Activated naive CD8-positive, alpha-beta T cell (primary cell): ENCODE results near the gene SYNE2.
"Not testable (repeated sequence)": the region's sequence is repeated elsewhere in the genome, so short reads cannot be mapped to it uniquely, and the experiment has no call there.

Source experiments
- H3K27ac Mint-ChIP-seq: one replicate; pipeline ENCODE4 v1.8.0; 2021; ENCODE audit warnings: mixed read lengths
- H3K27me3 Mint-ChIP-seq: one replicate; pipeline ENCODE4 v1.8.0; 2021; ENCODE audit warnings: mixed read lengths
- H3K36me3 Mint-ChIP-seq: one replicate; pipeline ENCODE4 v1.8.0; 2021; ENCODE audit warnings: mixed read lengths
- H3K4me1 Mint-ChIP-seq: one replicate; pipeline ENCODE4 v1.8.0; 2021; ENCODE audit warnings: low read depth, mixed read lengths
- H3K4me3 Mint-ChIP-seq: one replicate; pipeline ENCODE4 v1.8.0; 2021; ENCODE audit warnings: mild to moderate bottlenecking, mixed read lengths
- H3K9me3 Mint-ChIP-seq: one replicate; pipeline ENCODE4 v1.8.0; 2021; ENCODE audit warnings: low read depth, mixed read lengths

The SYNE2 gene

DNA sequence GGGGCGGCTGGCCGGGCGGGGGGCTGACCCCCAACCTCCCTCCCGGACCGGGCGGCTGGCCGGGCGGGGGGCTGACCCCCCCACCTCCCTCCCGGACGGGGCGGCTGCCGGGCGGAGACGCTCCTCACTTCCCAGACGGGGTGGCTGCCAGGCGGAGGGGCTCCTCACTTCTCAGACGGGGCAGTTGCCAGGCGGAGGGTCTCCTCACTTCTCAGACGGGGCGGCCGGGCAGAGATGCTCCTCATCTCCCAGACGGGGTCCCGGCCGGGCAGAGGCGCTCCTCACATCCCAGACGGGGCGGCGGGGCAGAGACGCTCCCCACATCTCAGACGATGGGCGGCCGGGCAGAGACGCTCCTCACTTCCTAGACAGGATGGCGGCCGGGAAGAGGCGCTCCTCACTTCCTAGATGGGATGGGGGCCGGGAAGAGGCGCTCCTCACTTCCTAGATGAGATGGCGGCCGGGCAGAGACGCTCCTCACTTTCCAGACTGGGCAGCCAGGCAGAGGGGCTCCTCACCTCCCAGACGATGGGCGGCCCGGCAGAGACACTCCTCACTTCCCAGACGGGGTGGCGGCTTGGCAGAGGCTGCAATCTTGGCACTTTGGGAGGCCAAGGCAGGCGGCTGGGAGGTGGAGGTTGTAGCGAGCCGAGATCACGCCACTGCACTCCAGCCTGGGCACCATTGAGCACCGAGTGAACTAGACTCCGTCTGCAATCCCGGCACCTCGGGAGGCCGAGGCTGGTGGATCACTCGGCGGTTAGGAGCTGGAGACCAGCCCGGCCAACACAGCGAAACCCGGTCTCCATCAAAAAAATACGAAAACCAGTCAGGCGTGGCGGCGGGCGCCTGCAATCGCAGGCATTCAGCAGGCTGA lies 185.3 kb downstream of the SYNE2 start:
- H3K27ac Mint-ChIP-seq, H3K4me3 Mint-ChIP-seq, H3K27me3 Mint-ChIP-seq, H3K4me1 Mint-ChIP-seq: not testable (repeated sequence)
- peaks cover 11% of the 10 kb centered on the region for H3K9me3 Mint-ChIP-seq
- peaks cover 30% of the 10 kb centered on the region for H3K36me3 Mint-ChIP-seq

DNA sequence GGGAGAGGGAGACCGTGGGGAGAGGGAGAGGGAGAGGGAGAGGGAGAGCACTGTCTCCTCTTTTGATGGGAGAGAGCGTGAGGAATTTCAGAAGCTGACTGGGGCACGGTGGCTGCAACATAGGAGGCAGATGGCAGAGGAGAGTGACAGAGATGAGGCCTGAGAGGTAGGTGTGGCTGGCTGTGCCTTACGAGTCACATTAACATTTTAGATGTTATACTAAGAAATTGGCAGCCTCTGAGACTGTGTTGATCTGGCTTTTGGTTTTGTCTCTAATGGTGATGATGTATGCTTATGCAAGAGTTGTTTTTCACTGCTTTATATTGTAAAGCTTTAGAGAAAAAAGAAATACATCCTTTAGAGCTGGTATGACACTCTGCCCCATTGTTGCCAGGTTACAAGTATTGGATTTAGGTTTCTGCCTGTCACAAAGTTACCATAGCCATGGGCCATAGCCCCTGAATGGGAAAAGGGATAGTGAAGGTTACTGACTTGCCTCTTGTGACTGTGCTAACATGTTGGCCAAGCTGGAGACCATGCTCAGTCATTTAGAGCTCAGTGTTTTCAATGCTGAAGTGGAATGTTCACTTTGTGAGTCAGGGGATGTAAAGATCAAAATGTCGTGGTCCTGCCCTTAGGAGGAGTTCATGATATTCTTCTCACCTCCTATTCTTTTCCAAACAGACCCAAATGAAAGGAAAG lies 186.2 kb downstream of the SYNE2 start:
- H3K9me3 Mint-ChIP-seq: peaks cover 11% of the 10 kb centered on the region
- peaks cover 31% of the 10 kb centered on the region for H3K36me3 Mint-ChIP-seq
- H3K27me3 Mint-ChIP-seq: no peaks in the 10 kb centered on the region
- no peak overlapping the region for H3K4me3 Mint-ChIP-seq
- H3K27ac Mint-ChIP-seq: no peak overlapping the region
- H3K4me1 Mint-ChIP-seq: no peaks in the 10 kb centered on the region

DNA sequence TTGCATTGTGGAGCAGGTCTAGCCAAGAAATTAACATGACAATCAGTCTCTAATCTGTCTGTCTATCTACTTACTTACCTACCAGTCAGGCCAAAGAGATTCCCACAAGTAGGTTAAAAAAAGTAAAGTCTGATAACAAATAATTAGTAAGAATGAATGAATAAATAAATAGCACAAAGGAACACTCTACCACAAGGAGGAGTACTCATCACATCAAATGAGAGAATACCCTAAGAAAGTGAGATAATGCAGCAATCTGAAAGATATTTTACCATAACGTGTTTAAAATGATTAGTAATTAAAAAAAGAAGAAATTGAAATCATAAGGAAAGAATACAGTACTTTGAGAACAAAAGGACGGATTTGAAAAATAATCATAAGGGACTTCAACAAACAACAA lies 187.2 kb downstream of the SYNE2 start:
- Mint-ChIP-seq H3K4me1 (no peaks in the 10 kb centered on the region), H3K36me3 (peaks cover 31% of the 10 kb centered on the region), H3K9me3 (peaks cover 11% of the 10 kb centered on the region), H3K27me3 (no peaks in the 10 kb centered on the region), H3K27ac (no peak overlapping the region), H3K4me3 (no peak overlapping the region)

DNA sequence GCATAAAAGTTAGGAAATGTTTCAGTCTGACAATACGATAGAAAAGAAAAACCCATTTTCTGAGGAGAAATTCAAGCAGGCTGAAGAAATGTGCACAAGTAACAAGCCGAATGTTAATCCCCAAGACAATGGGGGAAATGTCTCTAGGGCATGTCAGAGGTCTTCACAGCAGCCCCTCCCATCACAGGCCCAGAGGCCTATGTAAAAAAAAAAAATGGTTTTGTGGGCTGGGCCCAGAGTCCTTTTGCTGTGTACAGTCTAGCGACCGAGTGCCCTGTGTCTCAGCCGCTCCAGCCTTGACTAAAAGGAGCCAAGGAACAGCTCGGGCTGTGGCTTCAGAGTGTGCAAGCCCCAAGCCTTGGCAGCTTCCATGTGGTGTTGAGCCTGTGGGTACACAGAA lies 190.5 kb downstream of the SYNE2 start:
- H3K4me1 Mint-ChIP-seq, H3K4me3 Mint-ChIP-seq, H3K27ac Mint-ChIP-seq, H3K27me3 Mint-ChIP-seq: not testable (repeated sequence)
- Mint-ChIP-seq H3K36me3 (peaks cover 29% of the 10 kb centered on the region), H3K9me3 (peaks cover 11% of the 10 kb centered on the region)

DNA sequence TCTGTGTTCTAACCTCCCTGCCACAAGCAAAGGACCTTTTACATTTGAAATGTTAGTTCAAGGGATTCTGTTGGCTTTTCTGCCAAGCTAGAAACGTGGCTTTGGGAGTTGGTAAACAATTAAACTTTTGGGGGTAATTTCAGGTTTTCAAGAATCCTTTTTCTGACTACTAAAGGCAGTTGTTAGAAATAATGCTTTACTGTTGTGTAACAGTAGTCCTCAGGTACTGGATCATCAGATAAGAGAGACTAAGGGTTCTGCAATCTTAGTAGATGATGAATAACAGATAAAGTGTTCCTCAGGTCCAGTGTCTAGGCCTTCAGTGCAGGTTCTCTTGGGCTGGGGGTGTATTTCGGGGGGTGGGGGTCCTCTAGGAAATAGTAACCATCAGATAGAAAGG lies 192.3 kb downstream of the SYNE2 start:
- Mint-ChIP-seq H3K9me3 (peaks cover 11% of the 10 kb centered on the region), H3K36me3 (peaks cover 29% of the 10 kb centered on the region), H3K27me3 (no peaks in the 10 kb centered on the region), H3K27ac (no peak overlapping the region), H3K4me3 (no peak overlapping the region), H3K4me1 (no peaks in the 10 kb centered on the region)

DNA sequence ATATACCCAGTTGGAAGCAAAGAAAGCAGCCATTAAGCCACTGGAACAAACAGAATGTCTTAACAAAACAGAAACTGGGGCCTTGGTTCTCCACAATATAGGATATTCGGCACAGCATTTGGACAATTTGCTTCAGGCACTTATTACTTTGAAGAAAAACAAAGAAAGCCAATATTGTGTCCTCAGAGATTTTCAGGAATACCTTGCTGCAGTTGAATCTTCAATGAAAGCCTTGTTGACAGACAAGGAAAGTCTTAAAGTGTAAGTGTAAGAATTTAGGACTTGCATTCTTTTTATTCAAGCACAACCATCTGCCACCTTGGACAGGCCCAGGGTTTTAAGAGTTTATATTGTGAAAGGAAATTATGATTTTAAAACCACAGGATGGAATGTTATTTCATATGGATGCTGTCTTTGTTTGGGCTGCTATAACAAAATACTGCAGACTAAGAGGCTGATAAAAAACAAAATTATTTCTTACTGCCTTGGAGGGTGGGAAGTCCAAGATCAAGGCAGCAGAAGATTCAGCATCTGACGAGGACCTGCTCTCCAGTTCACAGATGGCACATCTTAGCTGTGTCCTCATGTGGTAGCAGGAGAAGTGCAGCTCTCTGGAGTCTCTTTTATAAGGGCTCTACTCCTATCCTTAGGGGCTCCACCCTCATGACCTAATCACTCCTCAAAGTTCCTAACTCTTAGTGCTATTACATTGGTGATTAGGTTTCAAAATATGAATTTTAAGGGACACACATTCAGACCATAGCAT lies 197.0 kb downstream of the SYNE2 start:
- Mint-ChIP-seq H3K27me3 (no peaks in the 10 kb centered on the region), H3K27ac (no peak overlapping the region), H3K36me3 (peaks cover 24% of the 10 kb centered on the region), H3K4me1 (no peaks in the 10 kb centered on the region), H3K9me3 (no peaks in the 10 kb centered on the region), H3K4me3 (no peak overlapping the region)

DNA sequence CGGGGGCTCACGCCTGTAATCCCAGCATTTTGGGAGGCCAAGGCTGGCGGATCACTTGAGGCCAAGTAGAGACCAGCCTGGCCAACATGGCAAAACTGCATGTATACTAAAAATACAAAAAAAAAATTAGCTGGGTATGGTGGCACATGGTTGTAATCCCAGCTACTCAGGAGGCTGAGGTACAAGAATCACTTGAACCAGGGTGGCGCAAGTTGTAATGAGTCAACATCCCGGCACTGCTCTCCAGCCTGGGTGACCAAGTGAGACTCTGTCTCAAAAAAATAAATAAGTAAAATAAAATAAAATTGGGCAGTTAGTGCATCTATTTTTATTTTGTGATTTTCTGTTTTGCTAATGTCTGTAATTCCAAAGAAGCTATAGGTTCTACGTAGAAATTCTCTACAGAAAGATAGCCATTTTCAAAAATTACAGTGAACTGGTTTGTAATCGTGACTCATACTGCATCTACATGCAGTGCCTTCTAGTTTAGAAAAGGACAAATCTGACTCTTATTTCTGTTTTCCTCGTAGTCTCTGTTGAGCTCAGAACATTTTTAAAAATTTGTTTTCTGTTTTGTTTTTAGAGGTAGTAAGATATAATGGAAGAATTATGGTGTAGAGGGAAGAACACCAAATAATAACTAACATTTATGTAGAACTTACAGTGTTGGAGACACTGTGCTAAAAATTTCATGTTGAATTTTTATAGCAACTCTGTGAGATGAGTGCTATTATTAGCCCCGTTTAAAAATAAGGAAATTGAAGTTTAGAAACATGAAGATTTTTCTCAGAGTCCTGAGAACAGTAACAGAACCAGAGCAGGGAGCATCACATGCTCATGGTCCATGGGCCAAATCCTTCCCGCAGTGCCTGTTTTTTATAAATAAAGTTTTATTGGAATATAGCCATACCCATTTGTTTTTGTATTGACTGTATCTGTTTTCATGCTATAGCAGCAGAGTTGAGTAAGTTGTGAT lies 201.2 kb downstream of the SYNE2 start:
- no peak overlapping the region for H3K27ac Mint-ChIP-seq
- H3K4me1 Mint-ChIP-seq: no peaks in the 10 kb centered on the region
- no peaks in the 10 kb centered on the region for H3K9me3 Mint-ChIP-seq
- H3K36me3 Mint-ChIP-seq: peaks cover 31% of the 10 kb centered on the region
- no peak overlapping the region for H3K4me3 Mint-ChIP-seq
- H3K27me3 Mint-ChIP-seq: no peaks in the 10 kb centered on the region

DNA sequence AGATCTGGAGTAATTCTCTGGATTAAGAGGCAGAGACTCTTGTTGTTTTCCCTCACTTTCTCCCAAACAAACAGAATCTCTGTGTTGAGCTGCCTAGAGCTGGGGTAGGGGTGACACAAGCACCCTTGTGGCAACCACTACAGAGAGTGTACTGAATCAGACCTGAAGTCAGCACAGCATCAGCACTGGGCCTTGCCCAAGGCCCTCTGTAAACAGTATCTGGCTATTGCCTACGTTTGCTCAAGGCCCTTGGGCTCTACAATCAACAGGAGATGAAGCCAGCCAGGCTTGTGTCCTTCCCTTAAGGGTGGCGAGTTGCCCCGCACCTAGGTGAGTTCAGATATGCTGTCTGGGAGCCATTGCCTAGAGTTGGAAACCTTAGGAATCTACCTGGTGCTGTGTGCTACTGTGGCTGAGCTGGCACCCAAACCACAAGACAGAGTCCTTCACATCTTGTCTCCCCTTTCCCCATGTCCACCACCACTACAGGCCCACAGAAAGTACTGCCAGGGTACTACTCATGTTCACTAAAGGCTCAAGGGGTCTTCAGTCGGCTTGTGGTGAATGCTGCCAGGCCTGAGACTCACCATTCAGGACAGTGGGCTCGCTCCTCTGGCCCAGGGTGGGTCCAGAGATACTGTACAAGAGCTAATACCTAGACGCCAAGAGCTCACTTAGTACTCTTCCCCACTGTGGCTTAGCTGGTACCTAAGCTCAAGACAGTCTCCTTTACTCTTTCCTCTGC lies 206.8 kb downstream of the SYNE2 start:
- Mint-ChIP-seq H3K4me3 (no peak overlapping the region), H3K36me3 (peaks cover 21% of the 10 kb centered on the region), H3K27me3 (no peaks in the 10 kb centered on the region), H3K27ac (no peak overlapping the region), H3K4me1 (no peaks in the 10 kb centered on the region), H3K9me3 (no peaks in the 10 kb centered on the region)

DNA sequence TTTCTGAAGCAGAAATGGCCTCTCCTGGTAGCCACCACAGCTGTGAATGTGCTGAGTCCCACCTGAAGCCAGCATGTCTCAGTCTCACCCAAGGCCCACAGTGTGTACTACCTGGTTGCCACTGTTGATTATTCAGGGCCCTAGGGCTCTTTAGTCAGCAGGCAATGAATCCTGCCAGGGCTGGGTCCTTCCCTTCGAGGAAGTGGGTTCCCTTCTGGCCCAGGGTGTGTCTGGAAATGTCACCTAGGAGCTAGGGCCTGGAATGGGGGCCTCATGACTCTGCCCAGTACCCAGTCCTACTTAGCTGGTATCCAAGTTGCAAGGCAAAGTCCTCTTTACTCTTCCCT lies 207.4 kb downstream of the SYNE2 start:
- Mint-ChIP-seq H3K27me3 (no peaks in the 10 kb centered on the region), H3K4me3 (no peak overlapping the region), H3K36me3 (peaks cover 21% of the 10 kb centered on the region), H3K4me1 (no peaks in the 10 kb centered on the region), H3K9me3 (no peaks in the 10 kb centered on the region), H3K27ac (no peak overlapping the region)

DNA sequence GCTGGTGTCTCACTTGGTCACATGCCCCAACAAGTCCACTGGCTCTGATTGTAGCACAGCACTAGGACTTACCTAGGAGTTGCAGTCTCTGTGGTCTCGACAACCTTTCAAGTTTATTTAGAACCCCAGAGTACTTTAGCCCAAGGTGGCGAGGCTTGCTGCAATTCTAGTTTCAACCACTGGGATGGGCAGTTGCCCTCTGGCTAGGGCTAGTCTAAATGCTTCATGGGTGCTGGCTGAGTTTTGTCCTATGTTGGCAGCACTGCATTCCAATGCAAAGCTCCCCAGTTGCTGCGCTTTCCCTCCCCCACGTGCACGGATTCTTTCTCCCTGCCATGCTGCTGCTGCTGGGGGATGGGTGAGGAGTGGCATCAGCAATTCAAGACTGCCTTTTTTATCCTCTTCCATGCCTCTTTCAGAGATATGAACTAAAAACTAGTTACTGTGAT lies 207.9 kb downstream of the SYNE2 start:
- H3K27ac Mint-ChIP-seq: no peak overlapping the region

DNA sequence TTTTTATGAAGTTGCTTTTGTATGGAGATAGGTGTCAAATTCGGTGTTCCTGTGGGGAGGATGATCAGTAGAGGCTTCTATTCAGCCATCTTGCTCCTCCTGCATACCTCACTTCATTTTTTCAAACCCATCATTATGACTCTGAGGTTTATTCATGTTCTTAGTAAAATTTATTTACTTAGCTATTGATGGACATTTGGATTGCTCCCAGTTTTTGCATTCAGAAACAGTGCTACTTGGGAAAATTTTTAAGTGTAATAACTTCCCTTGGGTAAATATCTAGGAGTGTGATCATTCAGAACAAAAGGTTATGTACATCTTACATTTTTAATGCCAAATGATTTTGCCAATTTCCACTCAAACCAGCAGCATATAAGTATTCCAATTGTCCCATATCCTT lies 208.3 kb downstream of the SYNE2 start:
- Mint-ChIP-seq H3K4me1 (no peaks in the 10 kb centered on the region), H3K4me3 (no peak overlapping the region), H3K27ac (no peak overlapping the region), H3K27me3 (no peaks in the 10 kb centered on the region), H3K36me3 (peaks cover 21% of the 10 kb centered on the region), H3K9me3 (no peaks in the 10 kb centered on the region)

More for the DNA sequence above, 207.9 kb downstream of the SYNE2 start:
- H3K9me3 Mint-ChIP-seq: no peaks in the 10 kb centered on the region
- no peak overlapping the region for H3K4me3 Mint-ChIP-seq
- peaks cover 21% of the 10 kb centered on the region for H3K36me3 Mint-ChIP-seq
- H3K4me1 Mint-ChIP-seq: no peaks in the 10 kb centered on the region
- no peaks in the 10 kb centered on the region for H3K27me3 Mint-ChIP-seq

DNA sequence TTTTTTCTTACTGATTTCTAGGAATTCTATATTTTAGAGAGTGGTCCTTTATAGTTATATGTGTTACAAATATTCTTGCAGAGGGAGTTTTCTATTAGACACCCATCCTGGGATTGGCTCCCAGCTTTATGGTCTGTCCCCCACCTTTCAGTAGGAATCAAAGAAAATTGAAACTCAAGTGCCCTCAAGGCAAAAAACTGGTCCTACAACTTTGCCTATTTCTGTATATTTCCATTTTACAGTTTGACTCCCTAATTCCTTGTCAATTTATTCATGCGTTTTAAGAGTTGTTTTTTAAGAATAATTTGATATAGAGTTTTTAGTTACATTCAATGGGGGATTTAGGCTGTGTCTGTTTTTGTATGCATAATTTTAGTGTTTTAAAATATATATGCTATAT lies 208.9 kb downstream of the SYNE2 start:
- H3K27me3 Mint-ChIP-seq: no peaks in the 10 kb centered on the region
- H3K36me3 Mint-ChIP-seq: peaks cover 23% of the 10 kb centered on the region
- no peak overlapping the region for H3K4me3 Mint-ChIP-seq

DNA sequence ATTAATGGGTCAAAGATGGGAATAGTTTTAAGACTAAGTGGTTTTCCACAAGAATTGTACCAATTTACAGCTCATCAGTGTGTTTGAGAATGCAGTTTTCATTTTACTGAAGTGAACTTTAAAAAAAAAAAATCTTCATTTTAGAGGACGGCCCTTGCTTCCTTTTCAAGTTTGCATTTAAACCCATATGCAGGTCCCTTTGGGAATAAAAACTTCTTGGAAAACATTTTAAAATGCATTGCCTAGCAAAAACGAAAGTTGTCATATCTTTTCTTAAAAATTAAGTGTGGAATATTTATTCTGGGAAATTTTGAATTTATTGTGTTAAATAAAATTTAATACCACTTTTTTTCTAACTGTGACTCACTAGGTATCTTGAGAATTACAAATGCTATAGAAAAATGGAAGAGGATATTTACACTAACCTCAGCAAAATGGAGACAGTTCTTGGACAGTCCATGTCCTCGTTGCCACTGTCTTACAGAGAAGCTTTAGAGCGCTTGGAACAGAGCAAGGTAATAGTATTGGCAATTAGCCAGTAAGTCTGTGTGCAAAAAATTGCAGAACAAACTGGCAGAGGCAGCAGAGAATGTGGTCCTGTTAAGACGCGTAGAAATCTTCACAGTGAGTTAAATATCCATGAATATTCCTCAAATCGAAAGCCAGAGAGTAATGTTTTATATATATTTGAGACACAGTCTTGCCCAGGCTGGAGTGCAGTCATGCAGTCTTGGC lies 209.7 kb downstream of the SYNE2 start:
- Mint-ChIP-seq H3K9me3 (no peaks in the 10 kb centered on the region), H3K27me3 (no peaks in the 10 kb centered on the region), H3K4me1 (no peaks in the 10 kb centered on the region), H3K36me3 (peaks cover 20% of the 10 kb centered on the region), H3K4me3 (no peak overlapping the region), H3K27ac (no peak overlapping the region)

More for the DNA sequence above, 208.9 kb downstream of the SYNE2 start:
- no peak overlapping the region for H3K27ac Mint-ChIP-seq
- H3K4me1 Mint-ChIP-seq: no peaks in the 10 kb centered on the region
- no peaks in the 10 kb centered on the region for H3K9me3 Mint-ChIP-seq
